HG02588 (cell line): ENCODE data around the gene LGI1.
"Not testable (repeated sequence)": the region's sequence is repeated elsewhere in the genome, so short reads cannot be mapped to it uniquely, and the experiment has no call there.

Experiments
- ATAC-seq: cut with Tn5 transposase; IDR thresholded peaks from one replicate; pipeline ENCODE4 v1.9.1; 2021; ENCODE audit warnings: mild to moderate bottlenecking, moderate library complexity; ENCODE audit not compliant: unreplicated experiment

The LGI1 gene

GRCh38 chr10:93804200-93804599 is 46.5 kb downstream of the LGI1 start:
- no peak for ATAC-seq

DNA sequence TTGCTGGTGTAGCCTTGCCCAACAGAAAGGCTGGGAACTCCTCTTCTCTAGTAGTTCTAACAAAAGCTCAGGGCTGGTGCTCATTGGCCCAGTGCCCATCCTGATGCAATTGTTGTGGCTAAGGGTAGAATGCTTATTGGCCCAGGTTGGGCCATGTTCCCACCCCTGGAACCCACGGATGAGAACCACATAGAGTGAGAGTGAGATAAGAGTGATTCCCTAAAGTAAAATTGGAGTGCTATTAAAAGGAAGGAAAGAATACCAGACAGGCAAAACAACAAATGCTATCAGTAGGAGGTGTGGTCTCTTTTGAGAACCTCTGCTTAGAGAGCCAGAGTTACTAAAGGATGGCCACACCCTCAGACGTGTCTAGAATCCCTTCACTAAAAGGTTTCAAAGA is 49.2 kb downstream of the LGI1 start:
- no peak for ATAC-seq

- no peak for ATAC-seq
These were observed 49.6 kb downstream of the LGI1 start for GRCh38 chr10:93807371-93807770.

GRCh38 chr10:93812659-93813338 is 55.1 kb downstream of the LGI1 start:
- no peak for ATAC-seq

DNA sequence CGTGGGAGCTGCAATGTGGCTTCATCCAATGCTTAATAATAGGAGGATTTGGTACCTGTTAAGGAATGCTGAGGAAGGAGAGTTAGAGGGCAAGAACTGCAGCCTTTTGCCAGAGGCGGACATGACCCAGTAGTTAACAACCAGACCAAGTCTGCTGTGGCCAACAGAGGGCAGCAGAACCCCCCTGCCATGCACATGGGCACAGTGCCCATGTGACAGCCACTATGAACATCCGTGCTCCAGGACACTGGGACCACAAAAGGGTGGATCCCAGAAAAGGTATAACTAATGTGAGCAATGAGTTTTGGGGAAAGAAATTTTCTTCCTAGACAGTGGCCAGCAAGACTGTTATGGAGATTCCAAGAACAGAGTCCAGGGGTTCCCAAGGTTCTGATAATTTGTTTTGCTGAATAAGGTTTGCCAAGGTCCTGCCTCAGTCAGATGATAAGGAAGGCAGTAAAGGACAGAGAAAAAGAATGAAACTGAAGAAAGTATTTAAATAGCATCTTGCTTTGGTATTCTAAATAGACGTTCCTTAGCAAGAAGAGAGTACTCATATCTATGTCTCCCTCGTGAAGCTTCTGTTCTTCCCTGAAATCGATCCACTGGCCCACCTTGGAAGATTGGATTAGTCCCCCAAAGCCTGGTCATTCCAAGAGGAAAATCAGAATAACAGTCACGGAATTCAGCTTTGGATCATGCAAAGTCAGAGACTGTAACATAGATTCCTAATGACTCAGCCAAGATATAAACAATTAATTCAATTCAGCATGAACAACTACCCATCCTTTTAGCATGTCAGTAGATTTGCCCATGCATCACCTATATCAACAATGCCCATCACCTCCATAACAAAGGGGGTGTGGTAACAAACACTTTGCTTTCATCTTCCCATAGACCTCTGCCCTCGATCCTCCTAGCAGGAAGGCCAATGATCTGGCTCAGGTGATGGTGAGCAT is 56.0 kb downstream of the LGI1 start:
- no peak for ATAC-seq

DNA sequence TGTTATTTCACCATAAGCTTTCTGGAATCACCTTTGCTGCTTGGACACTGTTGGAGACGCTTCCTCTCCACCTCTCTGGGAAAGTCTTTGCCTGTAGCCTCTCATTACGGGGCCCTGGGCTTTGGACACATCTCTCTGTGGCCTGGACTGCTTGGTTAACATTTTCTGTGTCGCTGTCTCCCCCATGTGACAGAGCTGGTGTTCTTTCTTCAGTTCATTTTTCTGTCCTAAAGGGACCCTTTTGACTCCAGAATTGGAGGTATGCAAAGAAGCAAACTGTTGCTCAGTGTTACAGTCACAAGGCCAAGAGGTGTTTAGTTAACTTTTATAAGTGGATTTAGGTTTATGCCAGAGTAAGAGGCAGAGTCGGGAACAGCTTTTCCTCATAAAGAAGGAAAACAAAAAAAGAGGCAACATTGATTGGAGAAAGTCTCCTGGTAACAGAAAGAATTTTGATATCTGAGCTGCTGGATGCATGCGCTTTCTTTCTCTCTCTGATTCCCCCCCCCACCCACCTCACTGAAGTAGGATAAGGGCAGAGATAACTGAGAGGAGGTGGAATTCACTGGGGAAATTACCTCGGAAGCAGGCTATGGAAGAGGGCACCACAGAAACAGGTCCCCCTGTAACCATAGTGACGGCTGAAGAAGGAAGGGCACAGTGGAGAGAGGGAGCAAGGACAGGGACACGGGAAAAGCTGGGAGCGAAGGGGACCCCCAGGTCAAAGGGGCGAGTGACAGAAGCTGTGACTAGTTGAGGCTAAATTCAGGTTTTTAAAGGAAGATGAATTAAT is 57.8 kb downstream of the LGI1 start:
- no peak for ATAC-seq

DNA sequence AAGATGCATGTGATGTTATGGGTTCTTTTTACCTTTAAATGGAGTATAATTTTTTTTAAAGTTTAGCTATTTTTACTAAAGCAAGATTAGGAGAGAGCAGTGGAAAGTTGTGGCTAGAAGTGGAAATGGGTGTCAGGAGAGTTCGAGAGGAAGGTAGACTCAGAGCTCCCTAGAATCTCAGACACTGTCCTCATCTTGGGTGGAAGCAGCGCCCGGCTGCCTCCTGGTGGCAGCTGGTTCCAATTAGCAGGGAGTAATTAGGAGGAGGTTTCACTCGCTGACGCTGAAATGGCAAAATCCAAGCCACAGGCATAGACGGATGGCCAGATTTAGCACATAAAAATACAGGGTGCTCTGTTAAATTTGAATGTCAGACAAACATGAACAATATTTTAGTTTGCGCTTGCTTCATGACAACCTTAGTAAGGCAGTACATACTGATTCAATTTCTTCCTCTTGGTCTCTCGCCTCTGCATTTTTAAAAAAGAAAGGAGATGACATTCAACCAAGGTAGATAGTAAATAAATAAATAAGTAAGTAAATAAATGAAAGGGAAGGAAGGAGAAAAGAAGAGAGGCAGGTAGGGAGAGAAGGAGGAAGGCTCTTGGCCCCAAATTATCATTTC is 58.5 kb downstream of the LGI1 start:
- no peak for ATAC-seq

- no peak for ATAC-seq
These were observed 60.4 kb downstream of the LGI1 start for GRCh38 chr10:93818086-93818485.

GRCh38 chr10:93819520-93819919 is 61.8 kb downstream of the LGI1 start:
- no peak for ATAC-seq

- ATAC-seq, result no peak
These were observed 62.7 kb downstream of the LGI1 start for GRCh38 chr10:93820434-93820833.

- ATAC-seq, result no peak
These were observed 63.5 kb downstream of the LGI1 start for GRCh38 chr10:93821051-93821772.

GRCh38 chr10:93826355-93826754 is 68.6 kb downstream of the LGI1 start:
- ATAC-seq, result no peak

DNA sequence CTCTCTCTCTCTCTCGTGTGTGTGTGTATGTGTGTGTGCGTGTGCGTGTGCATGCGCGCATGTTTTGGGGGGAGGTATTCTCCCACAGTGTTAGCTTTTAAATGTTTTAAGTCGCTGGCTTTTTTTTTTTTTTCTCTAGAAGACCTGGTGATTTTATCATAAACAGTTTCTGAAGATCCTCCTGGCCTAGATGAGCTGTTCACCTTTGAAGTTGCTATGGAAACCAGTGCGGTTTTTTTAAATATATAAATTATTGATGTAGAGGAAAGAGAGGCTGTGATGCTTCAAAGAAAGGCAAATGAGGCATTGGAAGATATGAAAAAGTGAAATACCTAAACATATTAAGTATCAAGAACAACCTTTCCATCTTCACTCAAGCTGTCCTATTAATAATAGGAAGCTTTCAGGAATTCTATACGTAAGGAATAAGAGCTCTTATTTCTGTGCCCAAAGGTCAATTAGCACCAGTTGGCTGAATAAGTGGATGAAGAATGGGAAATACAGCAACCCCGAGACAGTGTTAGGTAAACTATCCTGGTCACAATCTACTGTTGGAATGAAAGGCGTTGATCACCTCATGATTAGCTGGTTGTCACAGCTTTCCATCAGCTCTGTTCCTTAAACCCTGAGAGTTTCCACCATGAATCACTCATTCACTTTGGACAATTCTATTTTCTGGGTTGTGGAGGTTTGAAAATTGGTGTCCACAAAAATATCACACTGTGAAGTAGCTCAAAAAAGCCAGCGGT is 69.5 kb downstream of the LGI1 start:
- no peak for ATAC-seq

GRCh38 chr10:93831065-93831464 is 73.3 kb downstream of the LGI1 start:
- ATAC-seq, result not testable (repeated sequence)

DNA sequence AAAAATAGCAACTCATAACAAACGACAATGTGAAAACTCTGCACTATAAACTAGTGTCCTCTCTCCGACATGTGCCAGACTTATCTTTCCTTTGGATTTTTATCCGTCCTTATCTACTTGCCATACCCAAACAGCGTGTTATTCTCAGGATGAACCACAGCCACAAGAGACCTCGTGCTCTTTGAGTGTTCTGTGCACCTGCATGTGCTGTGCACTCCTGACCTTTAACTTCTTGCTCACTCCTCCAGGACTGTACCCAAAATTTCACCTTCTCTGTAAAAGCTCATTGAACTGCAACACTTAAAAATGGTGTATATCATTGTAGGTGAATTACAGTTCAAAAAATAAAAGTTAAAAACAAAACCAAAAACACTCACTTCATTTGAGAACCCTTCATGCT is 78.0 kb downstream of the LGI1 start:
- ATAC-seq, result no peak

DNA sequence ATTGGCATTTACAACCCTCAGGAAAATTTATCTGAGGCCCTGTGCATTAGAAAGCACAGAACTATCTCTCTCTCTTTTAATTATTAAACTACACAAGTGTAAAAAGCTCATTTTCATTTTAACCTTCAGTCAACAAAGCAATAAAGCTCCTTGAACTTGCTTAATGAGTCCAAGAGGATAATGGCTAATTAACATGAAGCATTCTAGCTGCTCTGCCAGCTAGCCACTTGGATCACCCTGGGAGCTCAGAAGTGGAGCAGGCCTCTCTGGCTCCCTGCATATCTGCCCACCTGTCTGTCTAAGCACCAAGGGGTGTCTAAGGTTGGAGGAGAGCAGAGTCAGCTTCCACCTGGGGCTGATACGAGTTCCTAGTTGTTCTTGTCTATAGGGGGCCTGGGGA is 80.1 kb downstream of the LGI1 start:
- no peak for ATAC-seq

GRCh38 chr10:93838278-93838677 is 80.5 kb downstream of the LGI1 start:
- ATAC-seq, result no peak

GRCh38 chr10:93841961-93842360 is 84.2 kb downstream of the LGI1 start:
- ATAC-seq, result no peak

GRCh38 chr10:93844979-93845626 is 87.4 kb downstream of the LGI1 start:
- no peak for ATAC-seq
